Fibroblast of skin of left quadriceps (primary cell): ENCODE data around the gene RNF38.
"Not testable (repeated sequence)": the region's sequence is repeated elsewhere in the genome, so short reads cannot be mapped to it uniquely, and the experiment has no call there.

Source experiments
- DNase-seq, 2 experiments: peaks; one replicate each; pipeline ENCODE4 v3.0.0-alpha.2; 2013; ENCODE audit warnings: low read depth in 2 of 2

The RNF38 gene

GRCh38 chr9:36336131-36336907, 63.8 kb downstream of the RNF38 start:
- no peak for DNase-seq

GRCh38 chr9:36332006-36332405, 68.1 kb downstream of the RNF38 start:
- DNase-seq, result no peak

GRCh38 chr9:36328798-36329411, 71.2 kb downstream of the RNF38 start:
- DNase-seq, result peak; percentile 54 to 60

- DNase-seq, result no peak
Observed at GRCh38 chr9:36325081-36325828, 74.8 kb downstream of the RNF38 start.

- no peak for DNase-seq
Observed at GRCh38 chr9:36323926-36324325, 76.1 kb downstream of the RNF38 start.

- DNase-seq, result no peak
Observed at GRCh38 chr9:36322462-36322861, 77.6 kb downstream of the RNF38 start.

GRCh38 chr9:36321903-36322302, 78.2 kb downstream of the RNF38 start:
- DNase-seq, result not testable (repeated sequence)

- no peak for DNase-seq
Observed at GRCh38 chr9:36320466-36320865, 79.6 kb downstream of the RNF38 start.

GRCh38 chr9:36319806-36320205, 80.3 kb downstream of the RNF38 start:
- DNase-seq, result no peak

GRCh38 chr9:36319183-36319582, 80.9 kb downstream of the RNF38 start:
- DNase-seq, result no peak

- no peak for DNase-seq
Observed at GRCh38 chr9:36318212-36318802, 81.8 kb downstream of the RNF38 start.

GRCh38 chr9:36317766-36318165, 82.3 kb downstream of the RNF38 start:
- no peak for DNase-seq

GRCh38 chr9:36316611-36317317, 83.3 kb downstream of the RNF38 start:
- no peak for DNase-seq

GRCh38 chr9:36316049-36316448, 84.0 kb downstream of the RNF38 start:
- DNase-seq, result no peak

- DNase-seq, result no peak
Observed at GRCh38 chr9:36315283-36315682, 84.8 kb downstream of the RNF38 start.

GRCh38 chr9:36314740-36315139, 85.3 kb downstream of the RNF38 start:
- DNase-seq, result no peak

- no peak for DNase-seq
Observed at GRCh38 chr9:36306471-36307306, 93.4 kb downstream of the RNF38 start.

- not testable (repeated sequence) for DNase-seq
Observed at GRCh38 chr9:36304366-36304765, 95.7 kb downstream of the RNF38 start.

- DNase-seq, result no peak
Observed at GRCh38 chr9:36301227-36301626, 98.8 kb downstream of the RNF38 start.

GRCh38 chr9:36298566-36298965, 101.5 kb downstream of the RNF38 start:
- peak; percentile 76 to 82 for DNase-seq

GRCh38 chr9:36297798-36298197, 102.3 kb downstream of the RNF38 start:
- DNase-seq, result no peak
